ENCODE data around the gene FAM200B. TPM values are rescaled to one million over a fixed set of nuclear protein-coding genes. Genes with fewer than 3 reads are reported as not detected.

FAM200B gene
- total RNA-seq, 1 donor from 2014 or later: 35.3 TPM

DNA sequence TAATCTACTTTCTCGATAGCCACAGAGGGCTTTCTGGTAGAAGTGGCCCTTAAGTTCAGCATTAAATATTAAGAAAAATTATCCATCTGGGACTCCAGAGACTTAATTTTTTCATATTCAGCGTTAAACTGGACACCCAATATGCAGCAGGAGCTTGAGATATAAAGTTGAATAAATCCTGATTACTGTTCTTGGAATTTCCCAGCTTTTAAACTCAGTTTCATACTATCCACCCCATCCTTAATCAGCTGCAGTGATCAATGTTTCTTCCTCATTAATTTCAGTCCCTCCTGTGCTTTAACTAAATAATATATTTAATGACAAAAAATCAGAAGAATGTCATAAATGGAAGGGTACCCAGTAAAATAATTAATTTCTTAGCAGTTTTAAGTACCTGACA is 22.8 kb upstream of the FAM200B start:
- no peak overlapping the region for H3K27ac ChIP-seq
- intact Hi-C loops (cut with DNase I): no loop called here
- ATAC-seq: no peak
- peak overlapping the region; percentile 9 for H3K4me3 ChIP-seq
- peaks cover 2% of the 10 kb centered on the region for H3K4me1 ChIP-seq
- H3K9me3 ChIP-seq: no peaks in the 10 kb centered on the region
- H3K36me3 ChIP-seq: no peaks in the 10 kb centered on the region
- TF ChIP-seq CTCF (IDR thresholded peaks at IDR 0.05): no peak
- no peaks in the 10 kb centered on the region for H3K27me3 ChIP-seq (ENCODE audit: low read depth)
- DNase-seq: no peak

- H3K9me3 ChIP-seq: no peaks in the 10 kb centered on the region
- no peak for TF ChIP-seq CTCF (IDR thresholded peaks at IDR 0.05)
- H3K36me3 ChIP-seq: no peaks in the 10 kb centered on the region
- peak in 1 of 2 donors; percentile 22 for ATAC-seq
- no peak overlapping the region for H3K27ac ChIP-seq
- no peaks in the 10 kb centered on the region for H3K4me1 ChIP-seq
- no peak for DNase-seq
- H3K4me3 ChIP-seq: no peak overlapping the region
- intact Hi-C loops (cut with DNase I): no loop called here
- no peaks in the 10 kb centered on the region for H3K27me3 ChIP-seq (ENCODE audit: low read depth)
Observed at GRCh38 chr4:15659768-15660570, 21.7 kb upstream of the FAM200B start.

- Histone ChIP-seq H3K36me3 (no peaks in the 10 kb centered on the region), H3K4me3 (no peak overlapping the region), H3K27me3 (ENCODE audit: low read depth) (no peaks in the 10 kb centered on the region), H3K4me1 (peaks cover 14% of the 10 kb centered on the region), H3K9me3 (no peaks in the 10 kb centered on the region), H3K27ac (peak overlapping the region; percentile 58)
- no peak for DNase-seq
- intact Hi-C loops (cut with DNase I): no loop called here
- ATAC-seq: peak; percentile 67 to 79
- no peak for TF ChIP-seq CTCF (IDR thresholded peaks at IDR 0.05)
Observed at GRCh38 chr4:15665753-15666365, 15.8 kb upstream of the FAM200B start.

- peaks cover 14% of the 10 kb centered on the region for H3K4me1 ChIP-seq
- no peak for TF ChIP-seq CTCF (IDR thresholded peaks at IDR 0.05)
- intact Hi-C loops (cut with DNase I): no loop called here
- ATAC-seq (no peak), DNase-seq (no peak)
- no peaks in the 10 kb centered on the region for H3K27me3 ChIP-seq (ENCODE audit: low read depth)
- H3K4me3 ChIP-seq: no peak overlapping the region
- H3K27ac ChIP-seq: no peak overlapping the region
- no peaks in the 10 kb centered on the region for H3K9me3 ChIP-seq
- no peaks in the 10 kb centered on the region for H3K36me3 ChIP-seq
Observed at GRCh38 chr4:15667006-15667405, 14.6 kb upstream of the FAM200B start.

GRCh38 chr4:15668566-15669435 is 12.8 kb upstream of the FAM200B start:
- intact Hi-C loops (cut with DNase I): no loop called here
- Histone ChIP-seq H3K36me3 (no peaks in the 10 kb centered on the region), H3K27ac (no peak overlapping the region), H3K27me3 (ENCODE audit: low read depth) (no peaks in the 10 kb centered on the region), H3K9me3 (no peaks in the 10 kb centered on the region), H3K4me3 (no peak overlapping the region), H3K4me1 (peaks cover 14% of the 10 kb centered on the region)
- DNase-seq: no peak
- ATAC-seq: no peak
- no peak for TF ChIP-seq CTCF (IDR thresholded peaks at IDR 0.05)
